Kidney (tissue), 14 donors: ENCODE results near the gene PRDX1. TPM values are rescaled to one million over a fixed set of nuclear protein-coding genes. Genes with fewer than 3 reads are reported as not detected.
"Not testable (repeated sequence)": the region's sequence is repeated elsewhere in the genome, so short reads cannot be mapped to it uniquely, and the experiment has no call there.

Source experiments
- DNase-seq, 5 donors: peaks; one replicate each; pipeline ENCODE4 v3.0.0-alpha.2; 2013 to 2020
- FAIRE-seq: peaks from 2 replicates; lab custom pipeline; 2012; peaks lifted over from hg19 to GRCh38; lab: Jason Lieb, UNC
- H3K27ac ChIP-seq, 2 donors: one replicate each; pipeline ENCODE4 v1.7.0; 2013; ENCODE audit warnings: low read depth in 2 of 2, low read length in 2 of 2, inconsistent platforms in 1 of 2
- H3K27me3 ChIP-seq: one replicate; pipeline ENCODE4 v1.7.1; 2013; ENCODE audit warnings: low read length, inconsistent platforms; ENCODE audit not compliant: control insufficient read depth, insufficient read depth
- H3K36me3 ChIP-seq, 3 donors: one replicate each; pipeline versions ENCODE4 v1.7.0 to v1.7.1; 2013; ENCODE audit warnings: low read length in 3 of 3, control low read depth in 1 of 3, inconsistent platforms in 1 of 3; ENCODE audit not compliant: insufficient read depth in 3 of 3, control insufficient read depth in 2 of 3
- H3K4me1 ChIP-seq, 3 donors: one replicate each; pipeline versions ENCODE4 v1.7.0 to v1.7.1; 2013; ENCODE audit warnings: low read length in 3 of 3, inconsistent platforms in 1 of 3, low read depth in 1 of 3; ENCODE audit not compliant: control insufficient read depth in 2 of 3, insufficient read depth in 2 of 3
- H3K4me3 ChIP-seq, 3 donors: one replicate each; pipeline versions ENCODE4 v1.7.0 to v1.8.1; 2013; ENCODE audit warnings: low read length in 3 of 3, control low read depth in 1 of 3, inconsistent platforms in 1 of 3
- H3K9ac ChIP-seq, 3 donors: one replicate each; pipeline versions ENCODE4 v1.7.0 to v1.7.1; 2013; ENCODE audit warnings: low read length in 3 of 3, control low read depth in 1 of 3, inconsistent platforms in 1 of 3
- H3K9me3 ChIP-seq, 3 donors: one replicate each; pipeline versions ENCODE4 v1.7.0 to v1.7.1; 2013; ENCODE audit warnings: low read length in 3 of 3, control low read depth in 1 of 3, inconsistent platforms in 1 of 3; ENCODE audit not compliant: control insufficient read depth in 2 of 3, insufficient read depth in 1 of 3
- CTCF ChIP-seq: IDR thresholded peaks from 3 replicates; pipeline ENCODE4 v1.5.1; 2012; ENCODE audit warnings: mild to moderate bottlenecking, moderate library complexity, borderline replicate concordance; ENCODE audit not compliant: insufficient read depth; ENCODE audit errors: extremely low read depth
- intact Hi-C: fragments of 100-400 bp; cut with DNase I; formaldehyde crosslinking; loops from one replicate; pipeline ENCODE4 v1.11.1; 2022
- polyA plus RNA-seq: library from polyadenylated mRNA; stranded (reverse); fragments of 350-450 nt; fragmentation: Illumina TruSeq; extraction: RNeasy Lipid Tissue Mini Kit (QIAGEN cat#74804); gene quantifications from one replicate; pipeline ENCODE4 v1.2.3, GENCODE V29; 2014; ENCODE audit warnings: low read depth, low replicate concordance; ENCODE audit not compliant: insufficient read depth
- total RNA-seq: library from RNA; stranded (reverse); fragmentation: NEBNext Ultra II Directional; extraction: Animal tissue kit (Norgen Biotek cat#: 25700); gene quantifications from one replicate; pipeline ENCODE4 v1.2.1, GENCODE V29; 2021
- donor health status: control.
- donor health status: control.
- donor health status: control.
- donor health status: control.
- donor health status: control.
- donor health status: DM: yes; HTN: yes; CAD: no.
- donor health status: Normal renal cell carcinoma (clear cell type).

Gene PRDX1
- total and polyA plus RNA-seq, 2 donors from 2014 or later = 452 to 1,042 TPM

- Histone ChIP-seq H3K27me3 (no peaks in the 10 kb centered on the region), H3K9me3 (no peaks in the 10 kb centered on the region), H3K36me3 (no peaks in the 10 kb centered on the region), H3K4me1 (no peaks in the 10 kb centered on the region), H3K27ac (no peak overlapping the region), H3K9ac (no peak overlapping the region), H3K4me3 (no peak overlapping the region)
- TF ChIP-seq CTCF = no peak
- DNase-seq (peak in 1 of 5 donors; percentile 44), FAIRE-seq (no peak)
- intact Hi-C loops = no loop called here
Measured at GRCh38 chr1:45526135-45526644, 4.5 kb upstream of the PRDX1 start.

GRCh38 chr1:45523975-45524374 is 2.3 kb upstream of the PRDX1 start:
- FAIRE-seq, H3K9me3 ChIP-seq, H3K9ac ChIP-seq, H3K4me1 ChIP-seq, H3K36me3 ChIP-seq, H3K27ac ChIP-seq, H3K27me3 ChIP-seq, H3K4me3 ChIP-seq, DNase-seq, intact Hi-C loops: not testable (repeated sequence)

GRCh38 chr1:45523516-45523915 is 1.8 kb upstream of the PRDX1 start:
- DNase-seq, H3K36me3 ChIP-seq, H3K4me3 ChIP-seq, FAIRE-seq, H3K9ac ChIP-seq, H3K27ac ChIP-seq, H3K27me3 ChIP-seq, H3K4me1 ChIP-seq, H3K9me3 ChIP-seq, intact Hi-C loops: not testable (repeated sequence)

DNA sequence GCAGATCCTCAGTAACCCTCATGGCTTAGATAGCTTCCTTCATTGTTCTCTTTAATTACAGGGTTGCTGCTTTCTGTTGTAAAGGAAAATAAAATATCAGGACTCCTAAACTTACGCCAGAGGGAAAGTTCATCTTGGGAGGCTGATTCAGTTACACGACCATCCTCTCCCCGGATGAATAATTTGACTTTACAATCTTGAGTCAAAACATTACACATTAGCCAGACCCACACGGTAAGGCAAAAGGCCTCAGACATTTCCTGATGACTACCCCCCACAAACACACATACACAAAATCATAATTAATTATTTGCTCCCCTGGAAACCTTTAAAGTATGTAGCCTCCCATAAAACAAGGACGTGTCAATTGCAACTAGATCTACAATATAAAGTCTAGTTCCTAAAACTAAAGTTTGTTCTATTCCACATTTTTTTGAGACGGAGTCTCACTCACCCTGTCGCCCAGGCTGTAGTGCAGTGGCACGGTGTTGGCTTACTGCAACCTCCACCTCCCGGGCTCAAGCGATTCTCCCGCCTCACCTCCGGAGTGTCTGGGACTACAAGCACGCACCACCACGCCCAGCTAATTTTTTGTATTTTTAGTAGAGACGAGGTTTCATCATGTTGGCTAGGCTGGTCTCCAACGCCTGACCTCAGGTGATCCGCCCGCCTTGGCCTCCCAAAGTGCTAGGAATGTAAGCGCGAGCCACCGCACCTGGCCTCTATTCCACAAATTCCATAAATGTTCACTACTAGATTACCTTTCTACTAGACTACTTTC is 830 bp upstream of the PRDX1 start:
- Histone ChIP-seq H3K36me3 (peaks cover 0 to 4% (median 2%) of the 10 kb centered on the region in 3 donors), H3K9ac (peak overlapping the region; percentile 64 to 87 (median 86)), H3K27me3 (no peaks in the 10 kb centered on the region), H3K4me1 (peaks cover 0 to 8% (median 0%) of the 10 kb centered on the region in 3 donors), H3K27ac (peak overlapping the region; percentile 92 to 98), H3K9me3 (no peaks in the 10 kb centered on the region), H3K4me3 (peak overlapping the region; percentile 78 to 86 (median 81))
- TF ChIP-seq CTCF = no peak
- DNase-seq = peak in 2 of 5 donors; percentile 59 to 77
- intact Hi-C loops = no loop called here
- FAIRE-seq = no peak

- Histone ChIP-seq H3K4me3 (peak overlapping the region in 1 of 3 donors; percentile 86), H3K36me3 (peaks cover 3 to 26% (median 21%) of the 10 kb centered on the region in 3 donors), H3K4me1 (peaks cover 0 to 13% (median 0%) of the 10 kb centered on the region in 3 donors)
- DNase-seq, H3K9ac ChIP-seq, H3K27ac ChIP-seq, FAIRE-seq, H3K9me3 ChIP-seq, H3K27me3 ChIP-seq: not testable (repeated sequence)
- intact Hi-C loops = loop anchor here (10.0 kb wide), 1 partner anchor 45 kb away; no protein-coding TSS in a partner anchor
Measured at GRCh38 chr1:45519774-45520173, 1.9 kb downstream of the PRDX1 start.
